Measurements from ENCODE around the gene MED12L.

Gene MED12L

DNA sequence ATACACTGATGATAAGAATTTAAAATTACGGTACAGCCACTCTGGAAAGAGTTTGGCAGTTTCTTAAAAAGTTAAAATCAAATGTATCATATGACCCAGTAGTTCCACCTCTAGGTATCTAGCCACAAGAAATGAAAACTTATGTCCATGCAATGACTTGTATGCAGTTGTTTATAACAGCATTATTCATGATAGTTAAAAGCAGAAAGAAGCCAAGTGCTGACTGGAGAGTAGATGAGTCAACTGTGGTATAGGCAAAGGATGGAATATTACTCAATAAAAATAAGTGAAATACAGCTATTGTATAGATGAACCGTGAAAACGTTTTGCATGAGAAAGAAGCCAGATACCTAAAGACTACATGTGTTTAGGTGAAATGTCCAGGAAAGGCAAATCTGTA is 216.3 kb downstream of the MED12L start:
- TF ChIP-seq, protein P1, sequence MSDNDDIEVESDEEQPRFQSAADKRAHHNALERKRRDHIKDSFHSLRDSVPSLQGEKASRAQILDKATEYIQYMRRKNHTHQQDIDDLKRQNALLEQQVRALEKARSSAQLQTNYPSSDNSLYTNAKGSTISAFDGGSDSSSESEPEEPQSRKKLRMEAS (IDR thresholded peaks at IDR 0.05; ENCODE audit: low read depth, low read length): no peak
- TF ChIP-seq, protein P2, sequence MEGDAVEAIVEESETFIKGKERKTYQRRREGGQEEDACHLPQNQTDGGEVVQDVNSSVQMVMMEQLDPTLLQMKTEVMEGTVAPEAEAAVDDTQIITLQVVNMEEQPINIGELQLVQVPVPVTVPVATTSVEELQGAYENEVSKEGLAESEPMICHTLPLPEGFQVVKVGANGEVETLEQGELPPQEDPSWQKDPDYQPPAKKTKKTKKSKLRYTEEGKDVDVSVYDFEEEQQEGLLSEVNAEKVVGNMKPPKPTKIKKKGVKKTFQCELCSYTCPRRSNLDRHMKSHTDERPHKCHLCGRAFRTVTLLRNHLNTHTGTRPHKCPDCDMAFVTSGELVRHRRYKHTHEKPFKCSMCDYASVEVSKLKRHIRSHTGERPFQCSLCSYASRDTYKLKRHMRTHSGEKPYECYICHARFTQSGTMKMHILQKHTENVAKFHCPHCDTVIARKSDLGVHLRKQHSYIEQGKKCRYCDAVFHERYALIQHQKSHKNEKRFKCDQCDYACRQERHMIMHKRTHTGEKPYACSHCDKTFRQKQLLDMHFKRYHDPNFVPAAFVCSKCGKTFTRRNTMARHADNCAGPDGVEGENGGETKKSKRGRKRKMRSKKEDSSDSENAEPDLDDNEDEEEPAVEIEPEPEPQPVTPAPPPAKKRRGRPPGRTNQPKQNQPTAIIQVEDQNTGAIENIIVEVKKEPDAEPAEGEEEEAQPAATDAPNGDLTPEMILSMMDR (IDR thresholded peaks at IDR 0.05; ENCODE audit: low read depth, low read length): no peak
- no peak for TF ChIP-seq MYC (IDR thresholded peaks at IDR 0.05; ENCODE audit: low read depth, low read length)
- no peak for TF ChIP-seq POLR2A (IDR thresholded peaks at IDR 0.05; ENCODE audit: extremely low read depth, insufficient read length)
- DNase-seq (ENCODE audit: low read depth): no peak
- H3K4me3 ChIP-seq (ENCODE audit: low read depth, low read length): no peak overlapping the region

DNA sequence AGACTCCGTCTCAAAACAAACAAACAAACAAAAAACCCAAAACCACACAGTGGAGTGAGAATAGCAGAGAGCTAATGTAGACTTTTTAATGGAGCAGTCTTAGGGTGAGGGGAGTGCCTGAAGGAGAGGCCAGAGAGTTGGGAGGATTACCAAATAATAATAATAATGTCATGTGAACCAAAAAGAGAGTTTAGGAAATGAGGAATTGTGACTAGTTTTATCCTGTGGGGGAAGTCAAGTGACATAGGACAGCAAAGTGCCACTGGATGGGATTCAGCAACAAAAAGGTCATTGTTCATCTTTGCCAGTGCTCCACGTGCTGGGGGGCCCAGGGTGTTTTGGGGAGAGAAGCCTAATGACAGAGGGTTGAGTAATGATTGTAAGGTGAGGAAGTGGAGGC is 218.3 kb downstream of the MED12L start:
- no peak for DNase-seq (ENCODE audit: low read depth)
- TF ChIP-seq, protein P1 (IDR thresholded peaks at IDR 0.05; ENCODE audit: low read depth, low read length): no peak
- TF ChIP-seq POLR2A (IDR thresholded peaks at IDR 0.05; ENCODE audit: extremely low read depth, insufficient read length) (no peak), MYC (IDR thresholded peaks at IDR 0.05; ENCODE audit: low read depth, low read length) (no peak)
- TF ChIP-seq, protein P2 (IDR thresholded peaks at IDR 0.05; ENCODE audit: low read depth, low read length): no peak
- no peak overlapping the region for H3K4me3 ChIP-seq (ENCODE audit: low read depth, low read length)

DNA sequence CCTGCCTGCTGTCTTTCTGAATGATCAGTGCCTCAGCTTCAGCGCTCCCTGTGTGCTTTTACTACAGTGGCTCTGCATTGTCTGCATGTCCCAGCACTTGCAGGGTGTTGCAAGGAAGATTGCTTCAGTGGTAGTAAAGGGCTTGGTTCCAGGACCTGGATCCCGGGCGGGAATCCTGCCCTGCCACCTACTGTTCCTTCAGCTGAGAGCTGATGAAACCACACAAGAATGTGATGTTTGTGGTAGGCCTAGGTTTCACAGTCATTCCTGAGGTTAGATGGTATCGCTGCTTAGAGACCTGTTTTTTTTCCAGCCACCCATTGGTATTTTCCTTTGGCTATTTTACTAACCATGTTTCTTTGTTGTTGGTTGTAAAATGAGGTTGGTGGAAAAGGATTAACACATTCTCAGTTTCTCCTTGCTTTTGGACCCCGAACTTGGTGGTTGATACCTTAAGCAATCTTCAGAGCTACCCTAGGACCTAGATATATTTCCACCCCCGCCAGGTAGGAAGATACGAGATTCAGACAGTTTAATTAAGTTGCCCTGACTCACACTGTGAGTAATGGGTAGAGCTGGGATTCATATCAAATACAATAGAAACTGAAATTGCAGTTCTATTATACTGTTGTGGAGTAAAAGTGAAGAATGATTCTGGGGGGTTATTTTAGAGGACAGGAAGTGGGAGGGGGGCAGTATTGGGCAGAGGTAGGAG is 219.8 kb downstream of the MED12L start:
- TF ChIP-seq POLR2A (IDR thresholded peaks at IDR 0.05; ENCODE audit: extremely low read depth, insufficient read length) (no peak), MYC (IDR thresholded peaks at IDR 0.05; ENCODE audit: low read depth, low read length) (no peak)
- TF ChIP-seq, protein P1 (IDR thresholded peaks at IDR 0.05; ENCODE audit: low read depth, low read length): no peak
- TF ChIP-seq, protein P2 (IDR thresholded peaks at IDR 0.05; ENCODE audit: low read depth, low read length): no peak
- DNase-seq (ENCODE audit: low read depth): no peak
- H3K4me3 ChIP-seq (ENCODE audit: low read depth, low read length): no peak overlapping the region

DNA sequence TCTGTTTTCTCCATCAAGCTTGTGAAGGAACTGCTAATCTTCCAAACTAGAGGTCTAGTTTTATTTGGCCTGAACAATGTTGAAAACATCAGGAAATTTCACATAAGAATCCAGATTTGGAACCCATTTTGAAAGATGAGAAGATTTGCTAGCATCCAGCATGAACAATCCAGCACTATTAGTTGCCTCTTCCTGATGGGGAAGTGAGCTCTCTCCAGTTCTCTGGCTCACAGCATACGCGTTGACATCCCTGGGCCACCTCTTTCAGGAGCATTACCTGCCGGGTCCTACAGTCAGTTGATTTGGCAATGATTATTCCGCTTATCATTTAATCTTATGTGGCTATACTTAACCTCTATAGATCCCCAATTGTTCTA is 220.3 kb downstream of the MED12L start:
- no peak for DNase-seq (ENCODE audit: low read depth)
- H3K4me3 ChIP-seq (ENCODE audit: low read depth, low read length): no peak overlapping the region
- TF ChIP-seq MYC (IDR thresholded peaks at IDR 0.05; ENCODE audit: low read depth, low read length) (no peak), POLR2A (IDR thresholded peaks at IDR 0.05; ENCODE audit: extremely low read depth, insufficient read length) (no peak)
- TF ChIP-seq, protein P2 (IDR thresholded peaks at IDR 0.05; ENCODE audit: low read depth, low read length): no peak
- TF ChIP-seq, protein P1 (IDR thresholded peaks at IDR 0.05; ENCODE audit: low read depth, low read length): no peak

DNA sequence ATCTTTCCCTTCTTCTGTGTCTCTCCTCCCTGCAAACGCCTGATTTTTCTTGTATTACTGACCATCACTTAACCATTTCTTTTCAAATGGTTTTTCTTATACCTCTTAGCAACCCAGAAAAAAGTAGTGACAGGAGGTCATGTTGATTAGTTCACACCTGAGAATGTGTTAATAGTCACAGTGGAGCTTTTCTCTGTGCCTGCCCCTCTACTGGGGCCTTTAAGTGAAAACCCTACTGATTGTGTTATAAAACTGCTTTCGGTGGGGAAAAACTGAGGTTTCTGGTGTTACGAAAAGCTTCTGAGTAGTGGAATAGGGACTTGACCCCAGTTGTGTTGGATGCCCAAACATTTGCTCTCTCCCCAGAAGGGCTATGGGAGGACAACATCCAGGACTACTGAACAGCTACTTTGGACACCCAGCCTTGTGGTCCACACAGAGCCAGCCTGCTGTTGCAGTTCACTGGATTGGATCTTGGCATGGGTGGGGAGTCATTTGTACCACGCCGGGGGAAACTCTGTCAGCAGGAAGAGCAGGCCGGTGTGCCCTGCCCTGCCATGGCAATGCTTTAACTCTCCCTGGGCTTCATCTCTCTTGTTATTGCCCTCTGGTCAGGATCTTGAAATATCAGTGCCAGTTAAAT is 220.8 kb downstream of the MED12L start:
- no peak overlapping the region for H3K4me3 ChIP-seq (ENCODE audit: low read depth, low read length)
- no peak for DNase-seq (ENCODE audit: low read depth)
- TF ChIP-seq MYC (IDR thresholded peaks at IDR 0.05; ENCODE audit: low read depth, low read length) (no peak), POLR2A (IDR thresholded peaks at IDR 0.05; ENCODE audit: extremely low read depth, insufficient read length) (no peak)
- TF ChIP-seq, protein P2 (IDR thresholded peaks at IDR 0.05; ENCODE audit: low read depth, low read length): no peak

All from NB4 (cell line).